ENCODE results near the gene RAB23. TPM values are rescaled to one million over a fixed set of nuclear protein-coding genes. Genes with fewer than 3 reads are reported as not detected.

RAB23 gene
- total RNA-seq, 1 experiment from 2014 or later, result 18.1 TPM

GRCh38 chr6:57268294-57268640 is 46.2 kb upstream of the RAB23 start:
- Mint-ChIP-seq H3K4me1 (peaks cover 0 to 3% of the 10 kb centered on the region in 2 experiments; a peak in 2 of 4 replicates), H3K27ac (no peak overlapping the region), H3K4me3 (no peak overlapping the region), H3K27me3 (ENCODE audit: low read depth) (peaks cover 4% of the 10 kb centered on the region), H3K36me3 (ENCODE audit: insufficient read depth in 1 of 3, low read depth in 3 of 3) (peaks cover 0 to 5% (median 4%) of the 10 kb centered on the region in 3 experiments; a peak in 4 of 7 replicates), H3K9me3 (peaks cover 12 to 16% of the 10 kb centered on the region in 2 experiments)
- no peak overlapping the region for H4K91ac ChIP-seq (ENCODE audit: insufficient read length, low read depth, low read length)
- no peak; the same call in 2 of the 3 replicates for TF ChIP-seq CTCF (conservative IDR thresholded peaks at IDR 0.05)
- no peak overlapping the region for H2BK20ac ChIP-seq (ENCODE audit: low read depth, low read length, poor library complexity, severe bottlenecking)
- H3K9me3 ChIP-seq (ENCODE audit: control insufficient read depth, low read depth, low read length), result no peaks in the 10 kb centered on the region
- H3K56ac ChIP-seq (ENCODE audit: insufficient read length, low read depth, low read length), result no peak overlapping the region
- no peak overlapping the region for H3K4ac ChIP-seq (ENCODE audit: low read depth, low read length)
- H3K23ac ChIP-seq (ENCODE audit: insufficient read length, low read depth, low read length), result no peak overlapping the region
- H2AK5ac ChIP-seq (ENCODE audit: insufficient read length, low read length), result no peak overlapping the region
- H3K18ac ChIP-seq (ENCODE audit: insufficient read length, low read depth, low read length), result no peak overlapping the region
- no peak overlapping the region for H4K5ac ChIP-seq (ENCODE audit: insufficient read length, low read depth, low read length)
- no peak overlapping the region for H3K4me2 ChIP-seq (ENCODE audit: insufficient read depth, insufficient read length, low read length)
- H2BK15ac ChIP-seq (ENCODE audit: low read depth, low read length), result no peak overlapping the region
- H2BK120ac ChIP-seq (ENCODE audit: low read depth, low read length, poor library complexity, severe bottlenecking), result no peak overlapping the region
- H3K23me2 ChIP-seq (ENCODE audit: insufficient read length, low read depth, low read length, poor library complexity, severe bottlenecking), result no peaks in the 10 kb centered on the region
- no peak overlapping the region for H2AFZ ChIP-seq (ENCODE audit: low read length)
- no peaks in the 10 kb centered on the region for H3K27me3 ChIP-seq (ENCODE audit: insufficient read depth, low read length)
- H3K4me1 ChIP-seq (ENCODE audit: insufficient read depth, low read length), result no peaks in the 10 kb centered on the region
- H4K20me1 ChIP-seq (ENCODE audit: control insufficient read depth, insufficient read depth, insufficient read length), result no peaks in the 10 kb centered on the region
- no peak for DNase-seq
- H4K8ac ChIP-seq (replicated peaks; ENCODE audit: insufficient read length, low read depth, low read length), result no peak overlapping the region
- H3K79me2 ChIP-seq (ENCODE audit: insufficient read depth, low read length), result no peaks in the 10 kb centered on the region
- no peak overlapping the region for H3K9ac ChIP-seq (ENCODE audit: extremely low read depth, insufficient read length, low read length)
- H3T11ph ChIP-seq (ENCODE audit: low read length), result no peak overlapping the region
- no peak overlapping the region for H3K27ac ChIP-seq (ENCODE audit: insufficient read length, low read depth, low read length)
- no peak overlapping the region for H2BK12ac ChIP-seq (ENCODE audit: insufficient read length, low read depth, low read length)
- H2BK5ac ChIP-seq (ENCODE audit: insufficient read length, low read length), result no peak overlapping the region
- no peaks in the 10 kb centered on the region for H3K79me1 ChIP-seq (ENCODE audit: insufficient read depth, low read depth, low read length, poor library complexity, severe bottlenecking)
- H3K14ac ChIP-seq (ENCODE audit: insufficient read depth, low read length), result no peak overlapping the region
